Stimulated activated CD8-positive, alpha-beta memory T cell treated with anti-CD3 and anti-CD28 coated beads, Interleukin-12 subunit alpha, Interleukin-12 subunit beta, amount 100 ng/mL, for 1 hour (primary cell): ENCODE measurements around the gene NHSL2.
"Not testable (repeated sequence)": the region's sequence is repeated elsewhere in the genome, so short reads cannot be mapped to it uniquely, and the experiment has no call there.

Experiments
- DNase-seq: peaks from one replicate; pipeline ENCODE4 v3.0.0-alpha.2; 2020; ENCODE audit warnings: low read depth

The NHSL2 gene

GRCh38 chrX:71923516-71923915, 12.9 kb downstream of the NHSL2 start:
- DNase-seq, result no peak

DNA sequence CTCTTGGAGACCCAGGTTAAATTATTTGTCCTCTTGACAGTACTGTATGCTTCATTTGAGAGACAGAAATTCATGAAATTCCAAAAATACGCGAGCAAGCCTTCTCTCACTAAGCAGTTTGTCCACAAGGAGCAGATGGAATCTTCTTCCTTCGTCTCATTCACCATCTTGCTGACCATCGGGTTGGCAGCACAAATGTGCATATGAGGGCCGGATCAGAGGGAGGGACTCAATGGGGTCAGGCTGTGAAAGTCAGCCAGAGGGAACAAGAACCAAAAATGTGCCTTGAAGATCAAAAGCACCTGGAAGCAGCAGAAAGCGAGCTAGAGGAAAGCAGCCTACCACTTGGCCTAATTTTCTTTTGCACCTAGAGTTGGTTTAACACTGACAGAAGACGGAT, 16.4 kb downstream of the NHSL2 start:
- DNase-seq, result no peak

GRCh38 chrX:71928856-71929255, 18.2 kb downstream of the NHSL2 start:
- DNase-seq, result no peak

DNA sequence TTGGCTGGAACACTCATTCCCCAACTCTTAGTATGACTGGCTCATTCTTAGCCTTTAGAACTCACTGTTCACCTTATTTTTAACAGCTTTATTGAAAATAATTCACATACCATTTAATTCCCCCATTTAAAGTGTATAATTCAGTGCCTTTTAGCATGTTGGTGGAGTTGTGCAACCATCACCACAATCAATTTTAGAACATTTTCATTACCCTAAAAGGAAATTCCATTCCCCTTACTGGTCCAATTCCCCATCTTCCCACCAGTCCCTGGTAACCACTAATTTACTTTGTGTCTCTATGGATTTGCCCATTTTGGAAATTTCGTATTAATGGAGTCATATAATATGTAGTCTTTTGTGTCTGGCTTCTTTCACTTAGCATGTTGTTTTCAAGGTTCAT, 19.7 kb downstream of the NHSL2 start:
- no peak for DNase-seq

- DNase-seq, result no peak
Measured at GRCh38 chrX:71935476-71935875, 24.8 kb downstream of the NHSL2 start.

DNA sequence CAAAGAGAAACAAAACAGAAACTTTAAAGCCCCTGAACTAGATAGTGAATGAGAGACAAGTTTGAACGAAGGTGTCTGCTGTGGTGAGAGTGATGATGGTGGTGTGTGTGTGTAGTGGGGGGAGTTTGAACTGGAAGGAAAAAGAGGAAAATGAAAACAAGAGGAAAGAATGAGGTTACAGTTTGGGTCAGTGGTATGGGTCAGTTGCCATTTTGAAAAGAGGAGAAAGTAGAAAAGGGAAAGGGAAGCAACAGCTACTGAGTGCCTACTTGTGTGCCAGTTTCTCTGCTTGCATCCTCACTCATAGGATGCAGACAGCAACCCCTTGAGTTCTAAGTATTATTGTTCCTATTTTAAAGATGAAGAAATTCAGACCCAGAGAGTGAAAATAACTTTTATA, 26.0 kb downstream of the NHSL2 start:
- no peak for DNase-seq

GRCh38 chrX:71938371-71938770, 27.7 kb downstream of the NHSL2 start:
- no peak for DNase-seq

- DNase-seq, result no peak
Measured at GRCh38 chrX:71941145-71941544, 30.5 kb downstream of the NHSL2 start.

DNA sequence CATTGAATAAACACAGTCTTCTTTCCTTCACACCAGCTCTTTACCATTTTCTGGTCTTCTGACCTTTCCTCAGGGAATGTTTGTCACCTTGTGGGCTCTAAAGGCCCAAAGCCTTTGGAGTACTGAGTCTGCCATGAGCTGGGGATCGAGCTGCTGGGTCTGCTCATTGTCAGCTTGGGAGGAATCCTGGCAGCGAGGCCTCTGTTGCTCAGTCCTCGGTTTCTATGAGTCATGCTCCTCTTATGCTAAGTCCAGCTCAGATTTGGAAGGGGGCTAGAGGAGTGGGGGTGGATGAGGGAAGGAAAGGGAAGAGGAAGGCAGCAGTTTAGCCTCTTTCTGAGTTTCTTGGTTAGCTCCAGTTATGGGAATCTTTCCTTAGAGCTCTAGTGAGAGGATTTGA, 31.1 kb downstream of the NHSL2 start:
- no peak for DNase-seq

DNA sequence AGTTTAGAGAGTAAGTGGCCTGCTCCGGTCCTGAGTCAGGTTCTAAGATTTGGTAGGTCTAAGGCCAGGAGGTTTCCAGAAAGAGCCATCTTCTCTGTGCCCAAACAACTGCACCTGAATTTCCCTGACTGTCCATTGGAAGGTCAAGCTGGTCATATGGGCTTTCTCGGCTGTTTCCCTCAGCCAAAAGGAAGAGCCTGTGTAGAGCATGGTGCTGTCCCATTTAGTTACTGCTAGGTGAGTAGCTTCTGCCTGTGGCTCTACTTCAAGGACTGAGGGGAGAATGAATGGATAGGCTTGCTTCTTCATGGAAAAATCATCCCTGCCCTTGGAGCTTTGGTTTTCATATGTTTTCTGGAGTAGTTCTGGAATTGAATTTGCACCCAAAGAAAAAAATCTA, 33.7 kb downstream of the NHSL2 start:
- DNase-seq, result no peak

DNA sequence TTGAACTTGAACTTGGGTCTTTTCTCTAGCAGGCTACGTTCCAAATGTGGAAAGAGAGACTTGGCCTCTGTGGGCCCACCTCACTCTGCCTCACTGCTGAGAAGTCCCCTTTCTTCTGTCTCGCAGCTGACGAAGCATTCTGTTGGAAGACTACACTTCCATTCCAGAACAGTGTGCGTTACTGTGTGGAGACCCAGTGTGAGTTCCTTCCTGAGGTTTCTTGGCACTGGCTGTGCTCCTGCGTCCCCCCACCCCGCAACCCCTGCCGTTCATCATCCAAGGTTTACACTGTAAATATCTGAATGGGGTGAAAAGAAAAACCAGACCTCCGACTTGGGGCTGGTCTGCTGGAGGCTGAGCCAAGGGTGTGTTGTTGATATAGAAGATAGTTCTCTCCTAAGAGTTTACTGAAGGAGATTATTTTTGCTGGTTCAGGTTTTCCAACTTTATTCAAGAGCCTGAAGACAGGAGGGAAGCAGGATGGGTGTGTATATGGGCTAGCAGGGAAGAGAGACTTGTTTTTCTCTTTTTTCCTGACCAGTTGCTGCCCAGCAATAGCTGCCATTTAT, 34.7 kb downstream of the NHSL2 start:
- no peak for DNase-seq

- no peak for DNase-seq
Measured at GRCh38 chrX:71949363-71949762, 38.7 kb downstream of the NHSL2 start.

DNA sequence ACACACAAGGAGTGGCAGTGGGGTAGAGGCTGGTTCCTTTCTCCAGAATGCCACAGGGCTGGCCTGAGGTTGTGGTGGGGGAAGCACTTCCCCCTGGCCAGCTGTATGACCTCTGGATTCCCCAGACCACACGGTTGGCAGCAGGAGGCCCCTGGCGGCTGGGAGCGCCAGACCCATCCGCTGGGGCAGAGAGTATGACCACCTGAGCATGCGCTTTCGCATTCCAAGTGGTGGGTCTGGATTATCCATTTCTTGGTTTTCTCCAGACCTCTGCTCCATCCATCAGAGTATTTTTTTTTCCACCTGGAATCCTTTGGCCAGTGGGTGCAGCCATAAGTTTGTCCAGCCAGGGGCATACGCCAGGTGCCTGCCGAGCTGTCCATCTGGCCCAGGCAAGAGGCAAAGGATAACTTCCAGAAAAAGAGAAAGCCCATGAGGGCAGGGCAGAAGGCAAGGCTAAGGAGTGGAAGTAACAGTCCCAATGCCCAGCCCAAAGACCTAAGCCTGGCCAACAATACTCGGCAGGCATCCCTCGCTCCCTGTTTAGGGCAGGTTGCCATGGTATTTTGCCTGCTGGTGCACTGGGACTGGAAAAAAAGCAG, 39.3 kb downstream of the NHSL2 start:
- no peak for DNase-seq

GRCh38 chrX:71953391-71953790, 42.7 kb downstream of the NHSL2 start:
- no peak for DNase-seq

- no peak for DNase-seq
Measured at GRCh38 chrX:71953946-71954345, 43.3 kb downstream of the NHSL2 start.

DNA sequence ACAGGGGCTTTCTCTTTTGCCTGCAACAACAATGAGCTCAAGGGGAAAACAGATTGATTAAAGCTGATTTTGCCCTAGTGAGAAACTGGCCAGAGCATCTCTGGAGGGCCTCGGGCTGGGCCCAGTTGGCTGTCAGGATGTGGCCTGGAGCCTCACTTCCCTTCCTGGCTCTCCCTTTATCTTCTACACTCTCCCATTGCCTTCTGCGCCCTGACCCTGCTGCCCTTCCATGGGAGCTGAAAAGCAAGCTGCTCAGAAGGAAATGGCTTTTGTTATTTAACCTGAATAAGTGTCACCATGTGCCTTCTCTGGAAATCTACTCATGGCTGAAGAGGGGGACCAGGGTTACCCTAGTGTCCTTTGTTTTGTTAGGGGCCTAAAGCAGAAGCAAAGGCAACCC, 43.8 kb downstream of the NHSL2 start:
- no peak for DNase-seq

DNA sequence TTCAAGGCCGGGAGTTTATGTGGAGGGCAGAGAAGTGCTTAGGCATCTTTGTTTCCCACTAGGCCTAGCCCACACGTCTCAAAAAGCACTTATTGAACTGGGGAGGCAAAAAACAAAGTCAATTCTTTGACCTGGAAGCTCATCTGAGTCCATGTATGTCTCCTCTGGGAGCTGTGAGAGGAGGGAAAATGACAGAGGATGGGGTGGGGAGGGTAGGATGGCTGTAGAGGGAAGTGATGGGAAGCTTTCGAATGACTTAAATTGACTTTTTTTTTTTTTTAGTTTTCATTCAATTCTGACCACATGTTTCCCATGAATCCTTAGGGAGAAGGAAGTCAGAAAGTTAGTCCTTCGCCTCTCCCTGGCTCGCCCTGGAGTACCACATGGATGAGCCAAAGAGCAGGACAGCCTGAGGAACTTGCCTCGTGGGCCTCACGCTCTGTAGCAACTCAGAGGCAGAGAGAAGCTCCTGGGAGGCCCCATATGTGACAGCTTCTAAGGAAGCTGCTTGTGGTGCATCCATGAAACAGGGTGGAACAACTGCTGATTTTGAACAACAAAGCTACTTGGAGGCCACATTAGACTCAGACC, 45.0 kb downstream of the NHSL2 start:
- DNase-seq, result no peak

DNA sequence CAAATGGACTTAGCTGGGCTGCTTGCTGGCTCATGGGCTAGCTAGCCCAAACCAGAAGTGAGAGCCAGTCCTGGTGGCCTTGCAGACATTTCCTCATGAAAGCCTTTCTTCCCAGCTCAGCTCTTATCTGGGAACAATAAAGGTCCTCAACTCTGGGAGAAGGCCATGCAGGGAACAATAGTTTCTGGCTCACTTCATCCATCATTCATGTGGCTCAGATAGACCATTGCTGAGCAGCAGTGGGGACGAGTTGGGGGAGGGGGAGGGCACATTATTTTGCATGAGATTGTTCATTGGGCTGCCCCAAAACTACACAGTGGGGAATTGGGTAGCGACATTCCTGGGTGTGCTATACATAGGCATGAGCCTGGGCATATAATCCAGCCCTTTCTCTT, 47.6 kb downstream of the NHSL2 start:
- no peak for DNase-seq

- DNase-seq, result not testable (repeated sequence)
Measured at GRCh38 chrX:71964184-71964583, 53.5 kb downstream of the NHSL2 start.

DNA sequence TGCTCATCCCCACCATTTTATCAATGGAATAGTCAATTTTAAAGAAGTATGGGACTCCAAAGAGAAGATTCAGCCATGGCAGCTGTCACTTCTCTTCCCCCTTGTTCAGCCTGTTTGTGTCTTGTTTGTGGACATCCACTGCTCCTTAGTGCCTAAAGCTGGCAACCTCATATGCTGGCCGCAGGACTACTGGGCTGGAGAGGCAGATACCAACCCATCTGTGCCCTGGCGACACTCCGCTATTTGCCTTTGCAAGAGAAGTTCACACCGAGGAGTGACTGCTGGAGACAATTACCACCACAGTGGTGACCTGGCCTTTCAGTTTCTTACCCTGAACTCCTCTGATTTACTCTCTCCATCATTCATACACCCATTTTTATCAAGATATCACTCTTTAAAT, 64.3 kb downstream of the NHSL2 start:
- DNase-seq, result no peak

- no peak for DNase-seq
Measured at GRCh38 chrX:71976753-71977152, 66.1 kb downstream of the NHSL2 start.

GRCh38 chrX:71978164-71978563, 67.5 kb downstream of the NHSL2 start:
- DNase-seq, result no peak

GRCh38 chrX:71989768-71990426, 79.3 kb downstream of the NHSL2 start:
- no peak for DNase-seq

GRCh38 chrX:71990518-71990917, 79.9 kb downstream of the NHSL2 start:
- DNase-seq, result no peak
